H7 (cell line): ENCODE measurements around the gene SERPINF2. TPM values are rescaled to one million over a fixed set of nuclear protein-coding genes. Genes with fewer than 3 reads are reported as not detected.
"Not testable (repeated sequence)": the region's sequence is repeated elsewhere in the genome, so short reads cannot be mapped to it uniquely, and the experiment has no call there.

Experiments used
- DNase-seq: peaks from one replicate; pipeline ENCODE4 v3.0.0; 2012
- H3K27me3 ChIP-seq: 2 replicates; pipeline ENCODE4 v1.6.0; 2011; ENCODE audit warnings: mild to moderate bottlenecking, low read length; ENCODE audit not compliant: control insufficient read depth, insufficient read depth
- H3K36me3 ChIP-seq: replicated peaks from 2 replicates; pipeline ENCODE4 v1.5.1; 2011; ENCODE audit warnings: low read length; ENCODE audit not compliant: control insufficient read depth, insufficient read depth
- H3K4me3 ChIP-seq: 2 replicates; pipeline ENCODE4 v1.5.1; 2011; ENCODE audit warnings: low read depth, mild to moderate bottlenecking, control low read depth, low read length, moderate library complexity; ENCODE audit not compliant: insufficient read depth
- total RNA-seq: library from RNA; depleted of rRNA; stranded (reverse); fragments of >200 nt; shearing (Covaris generic); gene quantifications from 2 replicates; pipeline ENCODE4 v1.2.3, GENCODE V29; 2014

Gene SERPINF2
- total RNA-seq, 1 experiment from 2014 or later, result 0.52 TPM

DNA sequence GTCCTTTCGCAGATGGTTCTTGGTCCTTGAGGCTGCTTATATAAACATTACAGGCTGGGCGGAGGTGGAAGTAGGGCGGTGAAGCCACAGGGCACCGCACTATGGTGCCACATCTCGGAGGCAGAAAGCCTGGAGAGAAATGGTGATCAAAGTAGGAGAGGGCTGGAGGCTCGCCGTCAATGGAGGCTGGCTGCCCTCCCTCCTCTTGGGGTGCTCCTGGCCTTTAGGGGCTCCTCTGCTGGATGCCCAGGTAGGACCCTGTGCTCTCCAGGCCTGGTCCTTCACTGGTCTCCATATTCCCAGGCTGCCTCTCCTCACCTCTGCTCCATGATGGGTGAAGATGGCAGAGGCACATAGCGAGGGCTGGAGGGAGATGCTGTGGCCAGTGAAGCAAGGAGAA lies 30.4 kb upstream of the SERPINF2 start:
- no peak for DNase-seq
- Histone ChIP-seq H3K27me3 (peaks cover 6% of the 10 kb centered on the region; the same call in 1 of the 2 replicates), H3K36me3 (0 out of 2 replicates have a peak, but pooled peaks cover 1% of the 10 kb centered on the region), H3K4me3 (no peak overlapping the region)

DNA sequence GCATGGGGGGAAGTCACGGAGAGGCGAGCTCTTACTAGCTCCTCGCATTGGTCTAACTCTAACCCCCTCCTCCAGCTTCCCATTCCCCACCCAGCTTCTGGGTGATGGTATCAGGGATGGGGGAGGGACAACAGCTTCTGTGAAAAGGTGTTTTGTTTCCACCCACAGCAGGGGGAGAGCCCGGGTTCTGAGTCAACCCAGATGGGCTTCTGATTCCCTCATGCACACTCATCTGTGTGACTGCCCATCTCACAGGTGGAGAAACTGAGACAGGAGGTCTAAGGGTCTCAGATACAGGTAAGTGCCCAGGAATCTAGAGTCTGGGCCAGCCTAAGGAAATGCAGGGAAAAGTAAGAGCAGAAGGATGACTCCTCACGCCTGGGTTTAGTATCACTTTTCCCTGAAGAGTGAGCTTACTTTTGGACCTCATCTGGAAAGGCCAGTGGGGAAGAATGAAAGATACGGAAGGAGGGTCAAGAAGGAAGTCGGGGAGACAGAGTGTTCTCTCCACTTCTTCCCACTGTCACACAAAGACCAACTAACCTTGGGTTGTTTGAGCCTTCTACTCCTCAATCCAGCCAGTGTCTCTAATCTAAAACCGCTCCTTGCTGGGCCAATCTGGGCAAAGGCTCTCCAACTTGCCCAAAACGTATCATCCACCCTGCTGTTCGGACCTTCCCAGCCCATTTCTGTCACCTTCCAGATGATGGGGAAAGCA lies 29.4 kb upstream of the SERPINF2 start:
- Histone ChIP-seq H3K36me3 (0 out of 2 replicates have a peak, but pooled peaks cover 1% of the 10 kb centered on the region), H3K4me3 (no peak overlapping the region), H3K27me3 (peaks cover 6% of the 10 kb centered on the region; the same call in 1 of the 2 replicates)
- DNase-seq, result no peak

DNA sequence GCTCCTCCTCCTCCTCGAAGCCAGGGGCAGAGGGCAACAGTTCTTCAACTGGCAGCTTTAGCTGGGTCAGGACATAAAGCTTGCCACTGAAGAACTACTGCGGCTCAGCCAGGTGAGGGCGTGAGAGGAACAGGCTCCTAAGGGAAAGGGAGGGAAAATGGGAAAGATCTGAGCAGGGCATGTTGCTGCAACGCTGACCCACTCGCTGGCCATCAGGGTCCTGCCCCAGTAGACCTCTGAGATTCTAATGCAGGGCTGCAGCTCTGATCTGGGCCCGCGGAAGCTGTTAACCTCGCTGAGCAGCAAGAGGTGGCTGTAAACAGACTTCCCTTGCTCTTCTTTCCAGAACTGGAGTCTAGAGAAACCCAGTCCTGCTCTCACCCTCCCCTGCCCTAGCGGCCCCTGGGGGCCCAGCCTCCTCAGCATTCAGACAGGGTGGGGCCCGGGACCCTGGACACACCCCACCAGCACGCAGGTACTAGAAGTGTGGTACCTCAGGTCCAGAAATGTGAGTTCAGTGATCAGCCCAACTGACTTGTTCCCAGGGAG lies 28.7 kb upstream of the SERPINF2 start:
- Histone ChIP-seq H3K36me3 (0 out of 2 replicates have a peak, but pooled peaks cover 1% of the 10 kb centered on the region), H3K27me3 (peaks cover 6% of the 10 kb centered on the region; the same call in 1 of the 2 replicates), H3K4me3 (peak overlapping the region; percentile 68)
- DNase-seq, result peak; percentile 87

DNA sequence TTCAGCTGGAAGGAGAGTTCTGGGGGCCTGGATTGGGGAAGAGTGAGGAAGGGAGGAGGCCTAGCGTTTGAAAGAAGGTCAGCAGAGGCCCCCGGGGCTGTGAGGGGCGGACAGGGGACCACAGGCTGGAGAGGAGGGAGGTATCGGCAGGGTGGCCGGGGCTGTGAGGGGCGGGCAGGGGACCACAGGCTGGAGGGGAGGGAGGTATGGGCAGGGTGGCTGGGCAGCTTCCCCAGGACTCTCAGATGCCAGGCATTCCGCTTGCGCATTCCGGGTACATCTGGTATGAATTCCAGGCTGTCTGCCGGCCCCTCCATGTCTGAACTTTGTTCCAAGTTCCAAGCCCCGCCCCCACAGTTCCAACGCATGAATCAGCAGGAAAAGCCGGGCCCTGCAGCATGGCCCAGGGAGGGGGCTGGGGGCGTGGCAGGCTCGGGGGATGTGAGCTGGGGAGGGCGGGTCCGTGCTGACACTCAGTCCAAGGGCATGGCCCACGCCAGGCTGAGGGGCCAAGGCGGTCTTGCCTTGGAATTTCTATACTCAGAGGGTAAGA lies 28.2 kb upstream of the SERPINF2 start:
- Histone ChIP-seq H3K36me3 (0 out of 2 replicates have a peak, but pooled peaks cover 1% of the 10 kb centered on the region), H3K27me3 (peaks cover 4% of the 10 kb centered on the region; the same call in 1 of the 2 replicates), H3K4me3 (peak overlapping the region; percentile 68)
- DNase-seq, result peak; percentile 96

DNA sequence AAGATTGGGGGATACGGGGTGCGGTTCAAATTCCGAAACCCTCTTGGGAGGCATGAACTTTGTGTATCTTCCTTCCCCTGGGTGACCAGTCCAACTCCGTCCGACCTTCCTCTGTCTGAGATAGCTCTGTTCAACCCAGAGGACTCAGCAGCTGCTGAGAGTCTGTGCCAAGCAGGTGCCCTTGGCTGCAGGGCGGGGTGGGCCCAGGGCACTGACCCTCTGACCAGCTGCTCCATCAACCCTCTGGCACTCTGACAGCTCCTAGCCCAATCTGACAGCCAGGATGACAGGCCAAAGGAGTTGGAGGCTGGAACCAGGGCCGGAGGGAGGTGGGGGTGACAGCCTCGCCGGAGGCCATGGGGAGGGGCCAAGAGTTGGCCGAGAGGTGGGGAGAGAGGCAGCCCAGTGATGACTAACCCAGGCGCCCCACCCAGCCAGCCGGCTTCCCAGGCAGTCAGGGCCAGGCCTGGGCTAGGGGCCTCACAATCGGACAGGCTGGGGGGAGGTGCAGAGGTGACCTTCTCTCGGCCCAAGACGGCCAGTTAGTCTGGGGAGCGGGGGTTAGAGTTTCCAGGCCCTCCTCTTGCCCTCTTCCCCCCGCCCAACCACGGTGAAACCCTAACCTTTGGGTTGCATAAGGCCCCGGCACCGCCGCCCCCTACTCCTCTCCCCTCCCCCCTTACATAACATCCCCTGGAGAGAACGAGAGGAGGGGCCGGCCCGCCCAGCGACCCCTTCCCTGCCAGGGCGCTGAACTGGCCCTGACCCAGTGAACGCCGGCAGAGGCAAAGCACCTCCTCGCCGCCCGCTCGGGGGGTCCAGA lies 27.5 kb upstream of the SERPINF2 start:
- DNase-seq, result peak; percentile 87
- no peaks in the 10 kb centered on the region; the same call in 1 of the 2 replicates for H3K27me3 ChIP-seq

DNA sequence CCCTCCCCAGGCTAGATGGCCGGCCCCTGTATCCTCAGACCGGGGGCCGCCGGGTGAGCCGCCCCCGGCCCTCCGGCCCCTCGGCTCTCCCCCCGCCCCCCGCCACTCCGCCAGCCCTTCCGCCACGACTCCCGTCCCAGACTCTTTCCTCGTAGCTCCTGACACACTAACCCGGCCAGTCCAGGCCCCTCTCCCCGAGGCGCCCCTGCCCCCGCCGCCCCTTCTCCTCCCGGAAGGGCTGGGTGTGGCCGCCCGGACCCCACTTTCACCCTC lies 26.9 kb upstream of the SERPINF2 start:
- Histone ChIP-seq H3K4me3 (peak overlapping the region; percentile 68), H3K36me3 (0 out of 2 replicates have a peak, but pooled peaks cover 1% of the 10 kb centered on the region), H3K27me3 (no peaks in the 10 kb centered on the region; the same call in 1 of the 2 replicates)
- DNase-seq, result no peak

More for the DNA sequence above, 27.5 kb upstream of the SERPINF2 start:
- peak overlapping the region; percentile 68 for H3K4me3 ChIP-seq
- 0 out of 2 replicates have a peak, but pooled peaks cover 1% of the 10 kb centered on the region for H3K36me3 ChIP-seq

DNA sequence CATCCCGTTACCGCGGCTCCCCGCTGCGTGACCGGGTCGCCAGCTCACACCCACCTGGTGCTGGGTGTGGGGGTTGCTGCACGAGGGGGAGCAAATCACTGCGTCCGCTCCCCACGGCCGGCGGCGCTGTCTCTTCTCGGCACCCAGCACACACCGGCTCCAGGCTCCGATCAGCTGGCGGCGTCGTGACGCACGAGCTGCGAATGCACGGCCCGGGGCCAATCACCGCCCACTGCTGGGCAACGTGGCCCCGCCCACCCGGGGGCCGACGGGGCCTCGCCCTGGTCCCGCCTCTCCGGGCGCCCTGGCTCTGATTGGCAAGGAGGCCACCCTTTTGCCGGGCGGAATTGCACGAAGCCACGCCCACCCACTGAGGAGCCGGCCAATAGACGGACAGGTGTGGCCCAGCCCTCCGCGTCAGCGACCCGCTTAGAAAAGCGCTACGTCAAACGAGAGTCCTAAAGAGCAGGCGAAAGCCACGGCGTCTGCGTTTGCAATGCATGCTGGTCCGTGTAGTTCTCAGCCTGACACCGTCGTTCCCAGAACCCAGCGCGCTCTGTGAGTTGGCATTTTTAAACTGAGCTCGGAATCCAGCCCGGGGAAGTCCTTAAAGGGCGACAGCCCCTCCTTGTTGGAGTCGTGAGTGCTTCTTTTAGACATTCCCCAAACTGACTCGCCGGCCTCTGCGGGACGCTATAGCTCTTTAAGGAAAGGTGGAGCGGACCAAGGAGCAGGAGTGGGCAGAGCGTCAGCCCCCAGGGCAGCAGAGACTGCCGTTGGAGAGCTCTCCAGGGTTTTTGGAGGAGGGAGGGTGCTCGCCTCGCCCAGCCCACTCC lies 26.4 kb upstream of the SERPINF2 start:
- H3K27me3 ChIP-seq, result no peaks in the 10 kb centered on the region
- H3K36me3 ChIP-seq, result 0 out of 2 replicates have a peak, but pooled peaks cover 1% of the 10 kb centered on the region
- peak; percentile 100 for DNase-seq
- H3K4me3 ChIP-seq, result peak overlapping the region; percentile 83

DNA sequence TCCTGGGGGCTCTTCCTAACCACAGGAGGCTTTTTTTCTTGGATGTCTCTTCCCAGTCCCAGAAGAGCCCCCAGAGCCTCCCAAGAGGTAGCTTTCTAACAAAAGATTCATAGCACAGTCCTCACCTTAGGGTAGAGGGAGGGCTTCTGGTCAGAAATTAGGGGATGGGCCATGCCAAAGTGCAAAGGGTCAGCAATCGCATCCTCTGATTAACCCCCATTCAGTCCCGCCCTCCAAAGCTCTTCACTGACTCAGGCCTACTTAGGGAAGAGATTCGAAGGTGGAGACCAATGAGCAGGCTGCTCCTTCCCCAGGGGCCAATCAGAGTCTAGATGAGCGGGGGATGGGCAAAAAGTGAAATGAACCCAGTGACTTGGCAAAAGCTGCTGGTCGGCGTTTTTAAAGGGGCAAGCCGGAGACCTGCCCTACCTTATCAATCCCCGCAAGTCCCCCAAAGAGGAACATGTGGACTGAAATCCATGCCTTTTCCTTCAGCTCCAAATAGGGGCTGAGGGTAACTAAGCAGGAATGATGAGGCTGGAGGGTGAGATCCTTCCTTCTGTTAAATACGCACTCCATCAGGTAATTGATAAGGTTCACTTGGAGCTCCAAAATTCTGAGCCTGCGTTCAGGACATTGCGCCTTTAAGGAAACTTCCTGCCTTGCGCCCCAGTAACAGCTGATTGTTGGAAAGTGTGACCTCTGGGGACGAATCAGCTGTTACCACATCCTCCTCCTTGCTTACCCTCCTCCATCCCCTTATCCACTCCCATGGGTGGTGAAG lies 25.6 kb upstream of the SERPINF2 start:
- Histone ChIP-seq H3K27me3 (no peaks in the 10 kb centered on the region), H3K4me3 (peak overlapping the region; percentile 83), H3K36me3 (0 out of 2 replicates have a peak, but pooled peaks cover 1% of the 10 kb centered on the region)
- DNase-seq, result peak; percentile 95

DNA sequence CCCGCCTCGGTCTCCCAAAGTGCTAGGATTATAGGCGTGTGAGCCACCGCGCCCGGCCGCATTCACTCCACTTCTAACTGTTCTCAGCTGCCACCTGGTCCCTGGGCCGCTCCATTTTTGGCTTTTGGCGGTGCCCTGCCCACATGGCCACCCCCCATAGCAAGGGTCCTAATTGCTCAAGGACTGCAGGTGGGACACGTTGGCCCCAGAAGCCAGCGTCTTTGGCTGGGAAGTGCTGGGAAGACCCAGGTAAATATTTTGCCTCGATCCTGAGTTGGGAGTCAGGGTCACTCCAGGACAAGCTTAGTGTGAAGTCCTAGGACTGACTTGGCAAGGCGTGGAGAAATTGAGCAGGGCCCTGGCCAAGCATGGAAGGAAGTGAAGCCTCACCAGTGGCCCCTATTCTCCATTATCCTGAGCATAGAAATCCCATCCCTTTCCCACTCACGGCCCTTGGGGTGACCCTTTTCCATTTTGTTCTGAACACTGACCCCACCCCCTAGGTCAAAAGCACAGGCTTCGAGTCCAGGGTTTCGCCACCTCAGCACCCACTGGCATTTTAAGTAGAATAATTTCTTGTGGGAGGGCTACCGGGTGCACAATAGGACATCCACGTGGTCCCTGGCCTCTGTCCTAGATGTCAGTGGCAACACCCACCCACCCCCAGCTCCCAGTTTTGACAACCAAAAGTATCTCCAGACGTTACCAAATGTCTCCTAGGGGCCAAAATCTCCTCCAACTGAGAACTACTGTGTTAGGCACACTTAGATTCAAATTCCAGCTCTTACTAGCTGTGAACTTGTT lies 24.1 kb upstream of the SERPINF2 start:
- Histone ChIP-seq H3K36me3 (no peaks in the 10 kb centered on the region), H3K27me3 (no peaks in the 10 kb centered on the region), H3K4me3 (no peak overlapping the region)
- peak; percentile 24 for DNase-seq

DNA sequence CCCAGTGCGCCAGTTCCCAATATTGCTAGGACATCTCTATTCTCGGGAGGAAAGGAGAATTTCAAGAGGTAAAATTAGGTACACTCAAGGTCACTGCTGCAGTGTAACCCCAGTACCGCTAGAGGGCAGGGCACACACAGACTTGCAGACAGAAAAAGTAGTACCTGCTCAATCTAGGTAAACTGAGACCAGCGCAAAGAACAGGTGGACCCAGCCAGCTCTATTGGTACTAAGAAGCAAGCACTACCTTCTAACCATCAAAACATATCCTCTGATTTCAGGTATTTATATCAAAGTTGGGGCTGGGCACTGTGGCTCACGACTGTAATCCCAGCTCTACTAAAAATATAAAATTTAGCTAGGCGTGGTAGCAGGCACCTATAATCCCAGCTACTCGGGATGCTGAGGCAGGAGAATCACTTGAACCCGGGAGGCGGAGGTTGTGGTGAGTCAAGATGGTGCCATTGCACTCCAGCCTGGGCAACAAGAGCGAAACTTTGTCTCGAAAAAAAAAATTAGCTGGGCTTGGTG lies 21.8 kb upstream of the SERPINF2 start:
- no peaks in the 10 kb centered on the region; the same call in 1 of the 2 replicates for H3K27me3 ChIP-seq
- DNase-seq, result peak; percentile 81
- H3K4me3 ChIP-seq, result no peak overlapping the region
- no peaks in the 10 kb centered on the region for H3K36me3 ChIP-seq

DNA sequence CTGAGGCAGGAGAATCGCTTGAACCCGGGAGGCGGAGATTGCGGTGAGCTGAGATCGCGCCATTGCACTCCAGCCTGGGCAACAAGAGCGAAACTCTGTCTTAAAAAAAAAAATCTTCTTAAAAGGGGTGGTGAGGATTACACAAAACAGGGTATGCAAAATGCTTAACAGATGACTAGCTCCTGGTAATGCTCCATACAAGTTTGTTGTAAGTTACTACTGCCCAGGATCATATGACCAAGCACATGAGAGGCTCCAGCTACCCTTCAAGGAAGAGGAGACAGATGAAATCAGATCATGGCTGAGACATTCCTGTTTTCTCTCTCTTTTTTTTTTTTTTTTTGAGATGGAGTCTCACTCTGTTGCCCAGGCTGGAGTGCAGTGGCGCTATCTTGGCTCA lies 20.6 kb upstream of the SERPINF2 start:
- not testable (repeated sequence) for DNase-seq, H3K4me3 ChIP-seq, H3K27me3 ChIP-seq, H3K36me3 ChIP-seq

DNA sequence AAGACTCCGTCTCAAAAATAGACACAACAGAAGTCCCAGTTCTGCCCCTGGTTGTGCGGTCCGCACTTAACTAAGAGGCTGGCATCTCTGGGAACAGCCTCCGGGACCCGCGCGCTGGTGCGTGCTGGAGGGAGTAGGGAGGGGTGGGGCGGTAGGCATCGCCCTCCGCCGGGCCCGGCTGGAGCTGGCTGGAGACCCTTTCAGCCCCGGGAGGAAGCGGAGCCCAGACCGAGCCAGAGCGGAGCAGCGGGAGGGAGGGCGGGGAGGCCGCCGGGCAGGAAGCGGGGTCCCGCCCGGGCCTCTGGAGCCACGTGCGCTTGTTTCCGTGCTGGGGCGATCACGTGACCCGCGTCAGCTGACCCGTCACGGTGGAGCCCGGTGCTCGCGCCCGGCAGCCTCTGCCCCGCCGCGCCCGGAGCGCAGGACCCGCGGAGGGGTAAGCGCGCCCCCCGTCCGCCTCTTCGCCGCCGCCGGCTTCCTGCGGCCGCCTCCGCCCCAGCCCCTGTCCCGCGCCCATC lies 18.3 kb upstream of the SERPINF2 start, which contains the start of gene WDR81:
TSS of gene WDR81 (plus strand) at position 354 of the 518 bp plus-strand sequence. CDS start 256 bp downstream, outside the sequence.
- Histone ChIP-seq H3K36me3 (no peaks in the 10 kb centered on the region), H3K27me3 (no peaks in the 10 kb centered on the region; the same call in 1 of the 2 replicates), H3K4me3 (peak within 1 kb of the TSS; percentile 52)
- peak; percentile 98 for DNase-seq
